Stimulated activated CD8-positive, alpha-beta memory T cell treated with anti-CD3 and anti-CD28 coated beads, Interleukin-2, amount 100 ng/mL, for 1 hour (primary cell): ENCODE data around the gene ZNF581.

ENCODE experiments used
- DNase-seq, 2 donors: peaks; one replicate each; pipeline ENCODE4 v3.0.0-alpha.2; 2020; ENCODE audit warnings: low read depth in 2 of 2

ZNF581 gene

DNA sequence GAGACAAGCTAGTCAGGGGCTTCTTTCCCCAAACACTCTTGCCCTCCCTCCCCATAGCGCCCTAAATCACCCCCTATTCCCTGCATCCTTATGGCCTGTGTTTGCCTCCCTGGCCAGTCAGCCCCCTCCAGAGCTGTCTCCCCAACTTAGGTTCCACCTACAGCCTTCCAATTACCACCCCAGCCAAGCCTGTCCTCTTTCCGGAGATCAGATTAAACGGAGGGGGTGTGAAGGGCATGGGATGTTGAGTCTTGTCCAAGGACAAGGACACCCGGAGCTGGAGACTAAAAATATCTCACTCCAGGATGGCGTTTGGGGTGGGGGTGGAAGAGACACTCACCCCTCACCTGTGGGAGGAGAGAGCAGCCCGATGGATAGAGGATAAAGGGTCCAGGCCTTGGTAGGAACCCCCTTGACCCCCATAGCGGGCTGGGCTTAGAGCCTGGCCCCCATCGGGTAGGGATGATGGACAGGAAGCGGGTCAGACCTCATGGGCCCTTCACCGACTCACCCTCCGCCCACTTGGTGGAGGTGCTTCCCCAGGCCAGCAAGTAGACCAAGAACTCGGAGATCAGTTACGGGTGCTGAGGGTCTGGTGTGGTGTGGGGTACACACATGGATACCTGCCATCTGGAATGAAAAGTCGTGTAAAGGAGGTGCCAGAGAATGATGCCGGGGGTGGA, 32.0 kb upstream of the ZNF581 start:
- DNase-seq, result no peak

DNA sequence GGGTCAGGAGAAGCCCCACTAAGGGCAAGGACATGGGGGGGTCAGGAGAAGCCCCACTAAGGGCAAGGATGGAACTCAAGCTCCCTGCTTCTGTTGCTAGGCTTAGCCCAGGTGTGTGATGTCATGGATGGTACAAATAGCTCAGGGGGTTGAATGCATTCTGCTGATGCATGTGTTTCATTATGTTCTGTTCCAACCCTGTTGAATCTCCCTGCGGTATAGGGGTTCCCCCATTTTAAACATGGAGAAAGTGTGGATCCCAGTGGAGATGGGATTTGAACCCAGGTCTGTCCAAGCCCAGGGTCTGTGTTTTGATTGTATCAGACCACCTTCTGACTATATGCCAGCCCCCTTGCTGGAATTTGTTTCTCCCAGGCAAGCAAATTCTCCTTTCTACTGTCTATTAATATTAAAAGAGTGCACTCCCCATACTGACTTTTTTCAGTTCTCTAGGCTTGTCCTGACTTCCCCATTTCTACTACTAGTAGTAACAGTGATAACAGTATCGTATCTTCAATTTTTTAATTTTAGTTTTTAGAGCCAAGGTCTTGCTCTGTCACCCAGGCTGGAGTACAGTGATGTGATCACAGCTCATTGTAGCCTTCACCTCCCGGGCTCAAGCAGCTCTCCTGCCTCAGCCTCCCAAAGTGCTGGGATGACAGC, 31.3 kb upstream of the ZNF581 start:
- no peak for DNase-seq

DNA sequence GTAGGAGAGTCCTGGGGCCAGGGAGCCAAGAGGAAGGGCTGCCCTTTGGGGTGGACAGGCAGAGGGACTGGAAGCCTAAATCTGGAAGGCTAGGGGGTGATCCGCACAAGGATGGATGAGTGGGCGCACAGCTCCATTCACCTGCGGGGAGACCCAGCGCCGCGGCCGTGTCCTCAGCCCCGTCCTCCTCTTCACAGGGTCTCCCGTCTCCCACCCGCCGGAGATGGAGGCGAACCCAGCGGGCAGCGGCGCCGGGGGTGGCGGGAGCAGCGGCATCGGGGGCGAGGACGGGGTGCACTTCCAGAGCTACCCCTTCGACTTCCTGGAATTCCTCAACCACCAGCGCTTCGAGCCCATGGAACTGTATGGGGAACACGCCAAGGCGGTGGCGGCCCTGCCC, 30.1 kb upstream of the ZNF581 start:
- no peak for DNase-seq

DNA sequence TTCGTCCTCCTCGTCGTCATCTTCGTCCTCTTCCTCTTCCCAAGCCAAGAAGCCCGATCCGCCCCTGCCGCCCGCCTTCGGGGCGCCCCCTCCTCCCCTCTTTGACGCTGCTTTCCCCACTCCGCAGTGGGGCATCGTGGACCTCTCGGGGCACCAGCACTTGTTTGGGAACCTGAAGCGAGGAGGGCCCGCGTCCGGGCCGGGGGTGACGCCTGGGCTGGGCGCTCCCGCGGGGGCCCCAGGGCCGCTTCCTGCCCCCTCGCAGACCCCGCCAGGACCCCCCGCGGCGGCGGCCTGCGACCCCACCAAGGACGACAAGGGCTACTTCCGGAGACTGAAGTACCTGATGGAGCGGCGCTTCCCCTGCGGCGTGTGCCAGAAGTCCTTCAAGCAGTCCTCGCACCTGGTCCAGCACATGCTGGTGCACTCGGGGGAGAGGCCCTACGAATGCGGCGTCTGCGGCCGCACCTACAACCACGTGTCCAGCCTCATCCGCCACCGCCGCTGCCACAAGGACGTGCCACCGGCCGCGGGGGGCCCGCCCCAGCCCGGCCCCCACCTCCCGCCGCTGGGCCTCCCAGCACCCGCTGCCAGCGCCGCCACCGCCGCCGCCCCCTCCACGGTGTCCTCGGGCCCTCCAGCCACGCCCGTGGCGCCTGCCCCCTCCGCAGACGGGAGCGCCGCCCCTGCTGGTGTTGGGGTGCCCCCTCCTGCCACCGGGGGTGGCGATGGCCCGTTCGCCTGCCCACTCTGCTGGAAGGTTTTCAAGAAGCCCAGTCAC, 29.3 kb upstream of the ZNF581 start:
- no peak for DNase-seq

DNA sequence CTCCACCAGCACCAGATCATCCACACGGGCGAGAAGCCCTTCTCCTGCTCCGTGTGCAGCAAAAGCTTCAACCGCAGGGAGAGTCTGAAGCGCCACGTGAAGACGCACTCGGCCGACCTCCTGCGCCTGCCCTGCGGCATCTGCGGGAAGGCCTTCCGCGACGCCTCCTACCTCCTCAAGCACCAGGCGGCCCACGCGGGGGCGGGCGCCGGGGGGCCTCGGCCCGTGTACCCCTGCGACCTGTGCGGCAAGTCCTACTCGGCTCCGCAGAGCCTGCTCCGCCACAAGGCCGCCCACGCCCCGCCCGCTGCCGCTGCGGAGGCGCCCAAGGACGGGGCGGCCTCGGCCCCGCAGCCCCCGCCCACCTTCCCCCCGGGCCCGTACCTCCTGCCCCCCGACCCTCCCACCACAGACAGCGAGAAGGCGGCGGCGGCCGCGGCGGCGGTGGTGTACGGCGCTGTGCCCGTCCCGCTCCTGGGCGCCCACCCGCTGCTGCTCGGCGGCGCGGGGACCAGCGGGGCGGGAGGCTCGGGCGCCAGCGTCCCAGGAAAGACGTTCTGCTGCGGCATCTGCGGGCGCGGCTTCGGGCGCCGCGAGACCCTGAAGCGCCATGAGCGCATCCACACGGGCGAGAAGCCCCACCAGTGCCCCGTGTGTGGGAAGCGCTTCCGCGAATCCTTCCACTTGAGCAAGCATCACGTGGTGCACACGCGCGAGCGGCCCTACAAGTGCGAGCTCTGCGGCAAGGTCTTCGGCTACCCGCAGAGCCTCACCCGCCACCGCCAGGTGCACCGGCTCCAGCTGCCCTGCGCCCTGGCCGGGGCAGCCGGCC, 28.5 kb upstream of the ZNF581 start:
- no peak for DNase-seq

DNA sequence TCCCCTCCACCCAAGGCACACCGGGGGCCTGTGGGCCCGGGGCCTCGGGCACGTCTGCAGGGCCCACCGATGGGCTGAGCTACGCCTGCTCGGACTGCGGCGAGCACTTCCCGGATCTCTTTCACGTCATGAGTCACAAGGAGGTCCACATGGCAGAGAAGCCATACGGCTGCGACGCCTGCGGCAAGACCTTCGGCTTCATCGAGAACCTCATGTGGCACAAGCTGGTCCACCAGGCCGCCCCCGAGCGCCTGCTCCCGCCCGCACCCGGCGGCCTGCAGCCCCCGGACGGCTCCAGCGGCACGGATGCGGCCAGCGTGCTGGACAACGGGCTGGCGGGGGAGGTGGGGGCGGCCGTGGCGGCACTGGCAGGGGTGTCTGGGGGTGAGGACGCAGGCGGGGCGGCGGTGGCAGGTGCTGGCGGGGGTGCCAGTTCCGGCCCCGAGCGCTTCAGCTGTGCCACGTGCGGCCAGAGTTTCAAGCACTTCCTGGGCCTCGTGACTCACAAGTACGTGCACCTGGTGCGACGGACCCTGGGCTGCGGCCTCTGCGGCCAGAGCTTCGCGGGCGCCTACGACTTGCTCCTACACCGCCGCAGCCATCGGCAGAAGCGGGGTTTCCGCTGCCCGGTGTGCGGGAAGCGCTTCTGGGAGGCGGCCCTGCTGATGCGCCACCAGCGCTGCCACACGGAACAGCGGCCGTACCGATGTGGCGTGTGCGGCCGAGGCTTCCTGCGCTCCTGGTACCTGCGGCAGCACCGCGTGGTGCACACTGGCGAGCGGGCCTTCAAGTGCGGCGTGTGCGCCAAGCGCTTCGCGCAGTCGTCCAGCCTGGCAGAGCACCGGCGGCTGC, 27.7 kb upstream of the ZNF581 start:
- DNase-seq, result no peak

DNA sequence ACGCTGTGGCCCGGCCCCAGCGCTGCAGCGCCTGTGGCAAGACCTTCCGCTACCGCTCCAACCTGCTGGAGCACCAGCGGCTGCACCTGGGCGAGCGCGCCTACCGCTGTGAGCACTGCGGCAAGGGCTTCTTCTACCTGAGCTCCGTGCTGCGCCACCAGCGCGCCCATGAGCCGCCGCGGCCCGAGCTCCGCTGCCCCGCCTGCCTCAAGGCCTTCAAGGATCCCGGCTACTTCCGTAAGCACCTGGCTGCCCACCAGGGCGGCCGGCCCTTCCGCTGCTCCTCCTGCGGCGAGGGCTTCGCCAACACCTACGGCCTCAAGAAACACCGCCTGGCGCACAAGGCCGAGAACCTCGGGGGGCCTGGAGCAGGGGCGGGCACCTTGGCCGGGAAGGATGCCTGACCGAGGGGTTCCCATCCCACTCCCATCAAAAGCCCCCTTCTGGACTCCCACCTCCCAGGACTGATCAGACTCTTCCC, 27.0 kb upstream of the ZNF581 start:
- no peak for DNase-seq

DNA sequence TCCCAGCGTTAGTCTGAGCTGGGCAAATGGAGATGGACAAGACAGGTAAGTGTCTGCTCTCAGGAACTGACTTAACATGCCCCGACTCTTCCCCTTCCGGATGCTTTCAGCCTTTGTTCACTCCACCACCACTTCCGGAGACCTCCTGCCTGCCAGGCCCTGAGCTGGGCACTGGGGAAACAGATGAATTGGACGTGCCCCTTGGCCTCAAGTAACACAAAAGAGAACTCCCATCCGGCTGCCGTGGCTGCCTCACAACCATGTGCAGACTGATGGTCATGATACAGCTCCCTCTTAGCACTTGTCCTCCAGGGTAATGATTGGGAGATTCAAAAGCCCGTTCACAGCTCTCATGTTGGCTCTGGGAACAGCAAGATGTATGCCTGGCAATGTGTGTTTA, 26.0 kb upstream of the ZNF581 start:
- no peak for DNase-seq

DNA sequence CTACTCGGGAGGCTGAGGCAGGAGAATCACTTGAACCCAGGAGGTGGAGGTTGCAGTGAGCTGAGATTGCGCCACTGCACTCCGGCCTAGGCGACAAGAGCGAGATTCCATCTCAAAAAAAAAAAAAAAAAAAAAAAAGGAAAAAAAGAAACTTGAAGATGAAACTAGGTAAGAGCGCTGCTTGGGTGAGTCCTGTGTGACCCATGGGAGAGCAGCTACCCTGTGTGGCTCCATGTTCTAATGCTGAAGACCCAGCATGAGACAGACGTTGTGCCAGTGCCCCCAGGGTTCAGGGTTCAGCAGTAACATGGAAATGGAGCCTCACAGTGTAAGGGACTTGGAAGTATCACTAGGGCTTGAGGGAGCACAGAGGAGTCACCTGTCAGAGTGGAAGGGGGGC, 25.0 kb upstream of the ZNF581 start:
- DNase-seq, result no peak

DNA sequence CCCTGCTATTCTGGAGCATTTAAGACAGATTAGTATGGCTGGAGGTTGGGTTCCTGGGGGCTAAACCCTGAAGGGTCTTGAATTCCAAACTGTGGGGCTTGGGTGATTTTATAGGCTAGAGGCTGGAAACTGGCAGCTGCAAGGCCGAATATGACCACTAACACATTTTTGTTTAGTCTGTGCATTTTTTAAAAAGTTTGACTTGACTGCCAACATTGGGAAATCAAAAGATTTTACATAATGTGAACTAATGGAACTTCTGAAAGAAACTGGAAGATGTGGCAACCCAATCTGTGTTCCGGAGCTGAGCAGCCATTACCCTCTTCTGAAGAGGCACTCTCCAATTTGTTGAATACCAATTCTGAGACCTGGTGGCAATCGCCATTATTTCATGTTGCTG, 24.2 kb upstream of the ZNF581 start:
- no peak for DNase-seq

DNA sequence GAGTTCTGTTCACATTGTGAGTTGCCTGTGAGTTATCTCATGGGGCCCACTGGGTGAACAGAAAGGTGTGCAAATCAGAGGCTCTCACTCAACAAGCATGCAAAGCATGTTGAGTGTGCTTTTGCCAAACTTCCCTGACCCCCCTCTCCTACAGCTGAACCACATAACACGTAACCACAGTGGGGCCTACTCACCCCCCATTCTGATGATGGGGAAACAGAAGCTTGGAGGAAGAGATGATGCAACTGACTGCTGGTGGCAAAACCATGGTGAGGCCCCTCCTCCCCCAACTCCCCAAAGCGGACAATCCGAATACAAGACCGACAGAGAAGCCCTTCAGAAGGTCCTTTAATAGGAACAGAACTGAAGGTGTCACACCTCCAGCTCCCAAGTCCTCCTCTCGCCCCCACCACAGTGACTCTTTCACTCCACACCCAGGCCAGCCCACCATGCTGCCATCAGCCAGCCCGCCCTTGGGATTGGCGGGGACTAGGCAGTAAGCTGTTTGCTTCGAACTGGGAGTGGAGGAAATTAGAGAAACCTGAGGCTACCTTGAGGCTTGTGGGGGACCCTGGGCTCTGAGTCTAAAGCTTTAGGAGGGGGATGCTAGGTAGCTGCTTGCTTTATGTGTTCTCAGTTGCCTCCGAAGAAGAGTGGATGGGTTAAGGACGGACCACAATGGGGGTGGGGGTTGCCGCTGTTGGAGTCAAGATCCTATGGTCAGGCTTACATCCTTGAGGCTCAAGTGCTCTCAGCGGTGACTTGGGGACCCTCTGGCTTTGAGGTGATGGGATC, 22.8 kb upstream of the ZNF581 start:
- DNase-seq, result no peak

DNA sequence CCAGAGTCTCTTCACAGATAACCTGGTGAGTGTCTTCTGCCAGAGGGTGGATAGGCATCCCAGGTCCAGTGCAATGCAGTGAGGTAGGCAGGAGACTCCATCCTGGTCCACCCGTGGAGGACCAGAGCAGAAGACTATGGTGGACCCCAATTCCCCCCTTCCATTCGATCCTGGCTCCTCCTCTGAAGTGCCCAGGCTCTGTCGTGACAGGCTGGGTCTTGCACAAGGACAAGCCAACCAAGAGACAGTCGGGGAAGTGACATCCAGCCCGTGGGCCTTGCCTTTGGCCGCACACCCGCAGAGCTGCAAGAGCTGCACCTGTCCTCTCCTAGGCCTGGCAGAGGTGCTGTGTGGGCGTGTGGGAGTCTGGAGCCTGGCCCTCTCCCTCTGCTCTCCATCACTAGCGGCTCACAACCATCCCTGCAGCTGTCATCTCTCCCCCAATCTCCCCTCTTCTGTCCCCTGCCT, 22.2 kb upstream of the ZNF581 start:
- no peak for DNase-seq

DNA sequence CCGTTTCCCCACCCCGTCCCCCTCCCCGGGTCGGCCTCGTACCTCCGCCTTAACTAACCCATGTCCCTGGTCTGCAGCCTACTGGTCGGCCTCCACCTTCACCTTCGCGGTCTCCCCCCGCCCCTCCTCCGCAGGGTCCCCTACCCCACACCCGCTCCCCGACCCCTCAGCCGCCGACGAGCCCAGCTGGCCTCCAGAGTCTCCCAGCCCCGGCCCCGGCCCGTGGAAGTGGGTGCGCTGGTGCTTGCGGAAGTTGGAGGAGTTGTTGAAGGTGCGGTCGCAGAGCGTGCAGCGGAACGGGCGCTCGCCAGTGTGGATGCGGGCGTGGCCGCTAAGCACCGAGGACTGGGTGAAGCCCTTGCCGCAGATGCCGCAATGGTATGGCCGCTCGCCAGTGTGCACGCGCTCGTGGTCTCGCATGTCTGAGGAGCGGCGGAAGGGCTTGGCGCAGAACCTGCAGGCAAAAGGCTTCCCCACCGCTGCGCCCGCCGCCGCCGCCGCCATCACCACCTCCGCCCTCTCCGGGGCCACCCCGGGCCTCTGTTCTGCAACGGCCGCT, 21.7 kb upstream of the ZNF581 start:
- no peak for DNase-seq

DNA sequence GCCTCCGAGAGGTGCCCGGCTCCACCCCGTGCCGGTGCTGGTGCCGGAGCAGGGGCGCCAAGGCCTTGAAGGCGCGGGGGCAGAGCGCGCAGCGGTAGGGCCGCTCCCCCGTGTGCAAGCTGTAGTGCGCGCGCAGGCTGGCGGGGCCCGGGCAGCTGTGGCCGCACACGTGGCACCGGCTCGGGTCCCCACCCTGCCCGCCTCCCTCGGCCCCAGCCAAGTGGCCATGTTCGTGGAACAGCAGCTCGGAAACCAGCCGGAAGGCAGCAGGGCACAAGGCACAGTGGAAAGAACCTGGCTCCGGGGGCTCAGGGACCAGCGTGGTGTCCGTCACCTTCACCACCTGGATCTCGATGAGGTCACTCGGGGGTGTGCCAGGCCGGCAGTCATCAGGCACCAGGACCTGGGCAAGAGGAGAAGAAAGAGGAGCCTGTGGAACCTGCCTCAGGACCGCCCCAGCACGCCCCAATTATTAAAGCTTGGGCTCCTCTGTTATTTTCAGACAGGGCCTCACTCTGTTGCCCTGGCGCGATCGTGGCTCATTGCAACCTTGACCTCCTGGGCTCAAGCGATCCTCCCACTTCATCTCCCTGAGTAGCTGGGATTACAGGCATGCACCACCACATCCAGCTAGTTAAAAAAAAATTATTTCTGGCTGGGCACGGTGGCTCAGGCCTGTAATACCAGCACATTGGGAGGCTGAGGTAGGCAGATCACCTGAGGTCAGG, 21.0 kb upstream of the ZNF581 start:
- DNase-seq, result no peak

DNA sequence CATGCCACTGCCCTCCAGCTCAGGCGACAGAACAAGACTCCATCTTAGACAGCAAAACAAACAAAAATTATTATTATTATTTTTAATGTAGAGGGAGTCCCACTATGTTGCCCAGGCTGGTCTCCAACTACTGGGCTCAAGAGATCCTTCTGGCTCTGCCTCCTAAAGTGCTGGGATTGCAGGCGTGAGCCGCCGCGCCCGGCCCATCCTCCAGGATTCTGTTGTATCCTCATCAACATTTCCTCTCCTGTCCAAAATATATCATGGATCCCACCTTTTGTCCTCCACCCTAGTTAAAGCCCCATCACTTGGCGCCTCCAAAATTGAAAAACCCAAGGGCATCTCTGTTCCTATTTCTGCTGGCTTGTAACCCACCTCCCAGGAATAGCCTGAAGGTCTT, 20.3 kb upstream of the ZNF581 start:
- no peak for DNase-seq

DNA sequence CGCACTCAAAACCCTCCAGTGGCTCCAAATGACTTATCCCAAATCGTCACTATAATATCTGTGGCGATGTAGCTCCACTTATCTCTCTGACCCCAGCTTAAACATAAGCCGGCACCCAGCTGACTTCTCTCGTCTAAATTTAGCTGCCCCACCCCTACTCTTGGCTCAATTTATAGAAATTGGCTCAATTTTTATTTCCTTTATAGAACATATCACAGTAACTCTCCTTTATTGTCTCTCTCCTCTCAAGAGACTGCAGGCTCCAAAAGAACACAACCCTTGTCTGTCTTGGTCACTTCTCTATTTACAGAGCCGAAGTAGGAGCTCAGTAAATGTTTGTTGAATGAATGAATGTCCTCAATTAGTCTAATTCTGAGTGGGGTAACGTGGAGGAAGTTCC, 19.9 kb upstream of the ZNF581 start:
- DNase-seq, result no peak

DNA sequence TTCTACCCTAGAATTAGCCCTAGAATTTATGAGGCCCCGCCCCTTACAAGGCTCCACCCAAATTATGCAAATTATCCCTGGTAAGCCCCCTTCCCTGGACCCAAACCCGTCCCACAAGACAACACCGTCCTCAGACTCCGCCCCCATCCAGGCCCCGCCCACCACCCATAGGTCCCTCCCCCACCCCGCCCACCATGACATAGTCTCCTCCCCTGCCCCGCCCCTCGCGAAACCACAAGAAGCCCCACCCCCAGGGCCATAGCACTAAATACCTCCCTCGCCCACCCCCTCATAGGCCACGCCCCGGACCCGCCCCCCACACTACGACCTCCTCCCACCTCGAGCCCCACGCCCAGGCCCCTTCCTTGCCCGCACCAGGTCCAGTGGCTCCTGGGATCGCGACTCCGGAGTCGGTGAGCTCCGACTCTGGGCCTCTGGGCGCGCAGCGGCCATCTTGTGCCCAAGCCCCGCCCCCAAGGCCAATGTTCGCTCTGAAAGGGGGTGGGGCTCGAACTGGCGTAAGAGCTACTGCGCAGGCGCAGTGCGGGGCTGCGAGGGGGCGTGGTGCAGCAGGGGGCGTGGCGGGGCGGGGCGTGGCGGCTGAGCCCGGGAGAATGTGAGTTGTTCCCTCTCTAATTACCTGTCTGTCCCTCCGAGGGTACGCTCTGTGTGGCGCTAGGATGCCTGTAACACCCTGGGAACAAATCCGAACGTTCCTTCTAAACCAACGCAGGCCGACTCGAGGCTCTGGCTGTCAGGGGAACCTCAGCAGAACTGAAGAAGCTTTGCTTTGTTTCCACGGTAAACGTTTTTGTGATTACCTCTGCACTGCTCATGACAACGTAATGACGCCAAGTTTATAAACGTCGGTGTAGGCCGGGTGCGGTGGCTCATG, 19.1 kb upstream of the ZNF581 start, which contains the start of gene ZNF784:
TSS of gene ZNF784 (minus strand) at position 458 of the 895 bp plus-strand sequence. CDS start at position 453, 5 bp downstream.
- peak; percentile 88 to 94 for DNase-seq

DNA sequence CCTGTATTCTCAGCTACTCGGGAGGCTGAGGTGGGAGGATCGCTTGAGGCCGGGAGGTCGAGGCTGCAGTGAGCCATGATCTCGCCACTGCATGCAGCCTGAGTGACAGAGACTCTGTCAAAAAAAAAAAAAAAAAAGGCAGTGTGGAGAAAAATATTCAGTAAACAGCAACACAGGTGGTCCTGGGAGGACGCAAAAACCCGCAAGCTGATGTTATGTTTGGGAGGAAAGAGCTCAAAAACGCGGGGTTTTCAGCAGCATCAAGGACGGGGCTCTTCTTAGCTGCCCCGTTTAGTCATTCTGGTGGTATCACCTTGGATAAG, 18.5 kb upstream of the ZNF581 start:
- DNase-seq, result no peak
